ENCODE measurements around the gene SKI. TPM values are rescaled to one million over a fixed set of nuclear protein-coding genes. Genes with fewer than 3 reads are reported as not detected.

Gene SKI
- total and polyA plus RNA-seq, 2 experiments from 2014 or later = 9.3 to 66.8 TPM

DNA sequence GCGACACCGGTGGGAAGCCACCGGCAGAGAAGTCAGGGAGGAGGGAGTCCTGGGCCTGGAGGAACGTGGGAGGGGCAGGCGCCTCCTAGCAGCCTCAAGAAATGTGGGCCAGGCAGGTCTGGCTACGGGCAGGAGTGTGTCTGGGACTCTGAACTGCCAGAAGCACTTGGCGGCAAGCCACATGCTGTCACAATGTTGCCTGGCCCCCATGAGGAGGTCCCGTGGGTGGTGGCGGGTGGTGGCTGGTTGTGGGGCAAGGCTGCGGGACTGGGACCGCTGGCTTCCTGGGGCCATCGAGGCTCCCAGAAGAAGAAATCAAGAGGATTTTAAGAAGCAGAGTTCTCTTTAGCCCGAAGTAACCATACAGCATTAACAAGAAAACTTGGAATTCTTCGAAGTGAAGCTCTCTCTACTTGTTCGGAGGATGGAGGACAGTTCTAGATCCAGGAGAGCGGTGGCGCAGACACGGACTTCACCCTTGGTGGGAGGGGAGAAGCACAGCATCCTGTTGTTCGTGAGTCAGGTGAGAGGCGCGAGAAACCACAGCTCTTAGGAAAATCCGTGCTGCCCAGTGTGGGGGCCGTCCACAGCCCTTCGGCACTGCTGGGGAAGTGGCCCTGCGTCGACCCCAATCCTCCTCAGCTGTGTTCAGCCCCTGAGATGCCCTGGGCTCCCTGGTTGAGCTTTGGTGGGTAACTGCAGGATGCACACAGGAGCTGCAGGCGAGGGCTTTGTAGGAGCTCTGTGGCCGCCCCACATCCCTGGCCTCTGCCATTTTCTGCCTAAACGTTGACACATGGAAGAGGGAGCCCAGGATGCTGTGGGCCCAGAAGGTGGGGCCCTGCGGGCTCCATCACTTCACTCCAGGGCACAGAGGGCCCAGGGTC, 12.4 kb downstream of the SKI start:
- no peak for ATAC-seq

More for the DNA sequence above, 12.4 kb downstream of the SKI start:
- Histone ChIP-seq H4K20me1 (replicated peaks; ENCODE audit: insufficient read depth) (peaks cover 80% of the 10 kb centered on the region), H3K4me2 (no peak overlapping the region), H2AFZ (no peak overlapping the region), H3K9me2 (ENCODE audit: insufficient read depth) (no peaks in the 10 kb centered on the region), H3F3A (replicated peaks; ENCODE audit: low read depth) (peaks cover 3% of the 10 kb centered on the region), H3K27ac (ENCODE audit: low read depth) (peak overlapping the region; percentile 78; the same call in 1 of the 2 replicates), H3K79me2 (replicated peaks; ENCODE audit: insufficient read depth) (peaks cover 100% of the 10 kb centered on the region), H3K4me3 (no peak overlapping the region), H3K36me3 (ENCODE audit: insufficient read depth) (no peaks in the 10 kb centered on the region; the same call in 1 of the 2 replicates), H3K4me1 (ENCODE audit: insufficient read depth) (no peaks in the 10 kb centered on the region; the same call in 1 of the 2 replicates), H3K27me3 (ENCODE audit: insufficient read depth) (no peaks in the 10 kb centered on the region)
- Mint-ChIP-seq H3K9me3 (no peaks in the 10 kb centered on the region; the same call in 2 of the 3 replicates), H3K4me3 (no peak overlapping the region; the same call in 2 of the 3 replicates), H3K36me3 (ENCODE audit: low read depth) (peaks cover 21% of the 10 kb centered on the region), H3K27ac (0 out of 2 replicates have a peak overlapping the region, but pooled peaks have one; percentile 60), H3K27me3 (ENCODE audit: insufficient read depth, low read depth, poor library complexity) (peaks cover 15% of the 10 kb centered on the region), H3K4me1 (peaks cover 47% of the 10 kb centered on the region)
- DNase-seq (ENCODE audit: low spot score) = no peak
- TF ChIP-seq, protein P1, sequence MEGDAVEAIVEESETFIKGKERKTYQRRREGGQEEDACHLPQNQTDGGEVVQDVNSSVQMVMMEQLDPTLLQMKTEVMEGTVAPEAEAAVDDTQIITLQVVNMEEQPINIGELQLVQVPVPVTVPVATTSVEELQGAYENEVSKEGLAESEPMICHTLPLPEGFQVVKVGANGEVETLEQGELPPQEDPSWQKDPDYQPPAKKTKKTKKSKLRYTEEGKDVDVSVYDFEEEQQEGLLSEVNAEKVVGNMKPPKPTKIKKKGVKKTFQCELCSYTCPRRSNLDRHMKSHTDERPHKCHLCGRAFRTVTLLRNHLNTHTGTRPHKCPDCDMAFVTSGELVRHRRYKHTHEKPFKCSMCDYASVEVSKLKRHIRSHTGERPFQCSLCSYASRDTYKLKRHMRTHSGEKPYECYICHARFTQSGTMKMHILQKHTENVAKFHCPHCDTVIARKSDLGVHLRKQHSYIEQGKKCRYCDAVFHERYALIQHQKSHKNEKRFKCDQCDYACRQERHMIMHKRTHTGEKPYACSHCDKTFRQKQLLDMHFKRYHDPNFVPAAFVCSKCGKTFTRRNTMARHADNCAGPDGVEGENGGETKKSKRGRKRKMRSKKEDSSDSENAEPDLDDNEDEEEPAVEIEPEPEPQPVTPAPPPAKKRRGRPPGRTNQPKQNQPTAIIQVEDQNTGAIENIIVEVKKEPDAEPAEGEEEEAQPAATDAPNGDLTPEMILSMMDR (conservative IDR thresholded peaks at IDR 0.05; ENCODE audit: low read depth in 2 of 2) = no peak
- TF ChIP-seq NANOG (IDR thresholded peaks at IDR 0.05; ENCODE audit: borderline replicate concordance) = no peak
- TF ChIP-seq, protein P2, sequence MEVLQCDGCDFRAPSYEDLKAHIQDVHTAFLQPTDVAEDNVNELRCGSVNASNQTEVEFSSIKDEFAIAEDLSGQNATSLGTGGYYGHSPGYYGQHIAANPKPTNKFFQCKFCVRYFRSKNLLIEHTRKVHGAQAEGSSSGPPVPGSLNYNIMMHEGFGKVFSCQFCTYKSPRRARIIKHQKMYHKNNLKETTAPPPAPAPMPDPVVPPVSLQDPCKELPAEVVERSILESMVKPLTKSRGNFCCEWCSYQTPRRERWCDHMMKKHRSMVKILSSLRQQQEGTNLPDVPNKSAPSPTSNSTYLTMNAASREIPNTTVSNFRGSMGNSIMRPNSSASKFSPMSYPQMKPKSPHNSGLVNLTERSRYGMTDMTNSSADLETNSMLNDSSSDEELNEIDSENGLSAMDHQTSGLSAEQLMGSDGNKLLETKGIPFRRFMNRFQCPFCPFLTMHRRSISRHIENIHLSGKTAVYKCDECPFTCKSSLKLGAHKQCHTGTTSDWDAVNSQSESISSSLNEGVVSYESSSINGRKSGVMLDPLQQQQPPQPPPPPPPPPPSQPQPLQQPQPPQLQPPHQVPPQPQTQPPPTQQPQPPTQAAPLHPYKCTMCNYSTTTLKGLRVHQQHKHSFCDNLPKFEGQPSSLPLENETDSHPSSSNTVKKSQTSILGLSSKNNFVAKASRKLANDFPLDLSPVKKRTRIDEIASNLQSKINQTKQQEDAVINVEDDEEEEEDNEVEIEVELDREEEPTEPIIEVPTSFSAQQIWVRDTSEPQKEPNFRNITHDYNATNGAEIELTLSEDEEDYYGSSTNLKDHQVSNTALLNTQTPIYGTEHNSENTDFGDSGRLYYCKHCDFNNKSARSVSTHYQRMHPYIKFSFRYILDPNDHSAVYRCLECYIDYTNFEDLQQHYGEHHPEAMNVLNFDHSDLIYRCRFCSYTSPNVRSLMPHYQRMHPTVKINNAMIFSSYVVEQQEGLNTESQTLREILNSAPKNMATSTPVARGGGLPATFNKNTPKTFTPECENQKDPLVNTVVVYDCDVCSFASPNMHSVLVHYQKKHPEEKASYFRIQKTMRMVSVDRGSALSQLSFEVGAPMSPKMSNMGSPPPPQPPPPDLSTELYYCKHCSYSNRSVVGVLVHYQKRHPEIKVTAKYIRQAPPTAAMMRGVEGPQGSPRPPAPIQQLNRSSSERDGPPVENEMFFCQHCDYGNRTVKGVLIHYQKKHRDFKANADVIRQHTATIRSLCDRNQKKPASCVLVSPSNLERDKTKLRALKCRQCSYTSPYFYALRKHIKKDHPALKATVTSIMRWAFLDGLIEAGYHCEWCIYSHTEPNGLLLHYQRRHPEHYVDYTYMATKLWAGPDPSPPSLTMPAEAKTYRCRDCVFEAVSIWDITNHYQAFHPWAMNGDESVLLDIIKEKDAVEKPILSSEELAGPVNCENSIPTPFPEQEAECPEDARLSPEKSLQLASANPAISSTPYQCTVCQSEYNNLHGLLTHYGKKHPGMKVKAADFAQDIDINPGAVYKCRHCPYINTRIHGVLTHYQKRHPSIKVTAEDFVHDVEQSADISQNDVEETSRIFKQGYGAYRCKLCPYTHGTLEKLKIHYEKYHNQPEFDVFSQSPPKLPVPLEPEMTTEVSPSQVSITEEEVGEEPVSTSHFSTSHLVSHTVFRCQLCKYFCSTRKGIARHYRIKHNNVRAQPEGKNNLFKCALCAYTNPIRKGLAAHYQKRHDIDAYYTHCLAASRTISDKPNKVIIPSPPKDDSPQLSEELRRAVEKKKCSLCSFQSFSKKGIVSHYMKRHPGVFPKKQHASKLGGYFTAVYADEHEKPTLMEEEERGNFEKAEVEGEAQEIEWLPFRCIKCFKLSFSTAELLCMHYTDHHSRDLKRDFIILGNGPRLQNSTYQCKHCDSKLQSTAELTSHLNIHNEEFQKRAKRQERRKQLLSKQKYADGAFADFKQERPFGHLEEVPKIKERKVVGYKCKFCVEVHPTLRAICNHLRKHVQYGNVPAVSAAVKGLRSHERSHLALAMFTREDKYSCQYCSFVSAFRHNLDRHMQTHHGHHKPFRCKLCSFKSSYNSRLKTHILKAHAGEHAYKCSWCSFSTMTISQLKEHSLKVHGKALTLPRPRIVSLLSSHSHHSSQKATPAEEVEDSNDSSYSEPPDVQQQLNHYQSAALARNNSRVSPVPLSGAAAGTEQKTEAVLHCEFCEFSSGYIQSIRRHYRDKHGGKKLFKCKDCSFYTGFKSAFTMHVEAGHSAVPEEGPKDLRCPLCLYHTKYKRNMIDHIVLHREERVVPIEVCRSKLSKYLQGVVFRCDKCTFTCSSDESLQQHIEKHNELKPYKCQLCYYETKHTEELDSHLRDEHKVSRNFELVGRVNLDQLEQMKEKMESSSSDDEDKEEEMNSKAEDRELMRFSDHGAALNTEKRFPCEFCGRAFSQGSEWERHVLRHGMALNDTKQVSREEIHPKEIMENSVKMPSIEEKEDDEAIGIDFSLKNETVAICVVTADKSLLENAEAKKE (CRISPR knock-in tag; IDR thresholded peaks at IDR 0.05) = no peak
- TF ChIP-seq, protein P3, sequence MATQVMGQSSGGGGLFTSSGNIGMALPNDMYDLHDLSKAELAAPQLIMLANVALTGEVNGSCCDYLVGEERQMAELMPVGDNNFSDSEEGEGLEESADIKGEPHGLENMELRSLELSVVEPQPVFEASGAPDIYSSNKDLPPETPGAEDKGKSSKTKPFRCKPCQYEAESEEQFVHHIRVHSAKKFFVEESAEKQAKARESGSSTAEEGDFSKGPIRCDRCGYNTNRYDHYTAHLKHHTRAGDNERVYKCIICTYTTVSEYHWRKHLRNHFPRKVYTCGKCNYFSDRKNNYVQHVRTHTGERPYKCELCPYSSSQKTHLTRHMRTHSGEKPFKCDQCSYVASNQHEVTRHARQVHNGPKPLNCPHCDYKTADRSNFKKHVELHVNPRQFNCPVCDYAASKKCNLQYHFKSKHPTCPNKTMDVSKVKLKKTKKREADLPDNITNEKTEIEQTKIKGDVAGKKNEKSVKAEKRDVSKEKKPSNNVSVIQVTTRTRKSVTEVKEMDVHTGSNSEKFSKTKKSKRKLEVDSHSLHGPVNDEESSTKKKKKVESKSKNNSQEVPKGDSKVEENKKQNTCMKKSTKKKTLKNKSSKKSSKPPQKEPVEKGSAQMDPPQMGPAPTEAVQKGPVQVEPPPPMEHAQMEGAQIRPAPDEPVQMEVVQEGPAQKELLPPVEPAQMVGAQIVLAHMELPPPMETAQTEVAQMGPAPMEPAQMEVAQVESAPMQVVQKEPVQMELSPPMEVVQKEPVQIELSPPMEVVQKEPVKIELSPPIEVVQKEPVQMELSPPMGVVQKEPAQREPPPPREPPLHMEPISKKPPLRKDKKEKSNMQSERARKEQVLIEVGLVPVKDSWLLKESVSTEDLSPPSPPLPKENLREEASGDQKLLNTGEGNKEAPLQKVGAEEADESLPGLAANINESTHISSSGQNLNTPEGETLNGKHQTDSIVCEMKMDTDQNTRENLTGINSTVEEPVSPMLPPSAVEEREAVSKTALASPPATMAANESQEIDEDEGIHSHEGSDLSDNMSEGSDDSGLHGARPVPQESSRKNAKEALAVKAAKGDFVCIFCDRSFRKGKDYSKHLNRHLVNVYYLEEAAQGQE (IDR thresholded peaks at IDR 0.05; ENCODE audit: unreplicated experiment) = no peak
- no peak for TF ChIP-seq STAT1 (IDR thresholded peaks at IDR 0.05; ENCODE audit: unreplicated experiment)
- TF ChIP-seq JUNB (IDR thresholded peaks at IDR 0.05; ENCODE audit: unreplicated experiment) = no peak
- TF ChIP-seq, protein P4, sequence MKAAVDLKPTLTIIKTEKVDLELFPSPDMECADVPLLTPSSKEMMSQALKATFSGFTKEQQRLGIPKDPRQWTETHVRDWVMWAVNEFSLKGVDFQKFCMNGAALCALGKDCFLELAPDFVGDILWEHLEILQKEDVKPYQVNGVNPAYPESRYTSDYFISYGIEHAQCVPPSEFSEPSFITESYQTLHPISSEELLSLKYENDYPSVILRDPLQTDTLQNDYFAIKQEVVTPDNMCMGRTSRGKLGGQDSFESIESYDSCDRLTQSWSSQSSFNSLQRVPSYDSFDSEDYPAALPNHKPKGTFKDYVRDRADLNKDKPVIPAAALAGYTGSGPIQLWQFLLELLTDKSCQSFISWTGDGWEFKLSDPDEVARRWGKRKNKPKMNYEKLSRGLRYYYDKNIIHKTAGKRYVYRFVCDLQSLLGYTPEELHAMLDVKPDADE (IDR thresholded peaks at IDR 0.05) = no peak
- TF ChIP-seq EZH2 (IDR thresholded peaks at IDR 0.05; ENCODE audit: low read depth, unreplicated experiment) = no peak
- TF ChIP-seq POLR2AphosphoS5 (IDR thresholded peaks at IDR 0.05; ENCODE audit: low read depth) = no peak
- no peak for TF ChIP-seq ZNF331 (CRISPR knock-in tag; IDR thresholded peaks at IDR 0.05; ENCODE audit: low read depth)
- TF ChIP-seq CREB1 (CRISPR knock-in tag; IDR thresholded peaks at IDR 0.05; ENCODE audit: low read depth) = no peak
- no peak for TF ChIP-seq ZNF114 (CRISPR knock-in tag; IDR thresholded peaks at IDR 0.05)
- TF ChIP-seq EZH2phosphoT487 (IDR thresholded peaks at IDR 0.05; ENCODE audit: unreplicated experiment) = no peak

All from GM23338 (cell line).